Common myeloid progenitor, CD34-positive (primary cell): ENCODE measurements around the gene TNK2.
"Not testable (repeated sequence)": the region's sequence is repeated elsewhere in the genome, so short reads cannot be mapped to it uniquely, and the experiment has no call there.

Source experiments
- CTCF ChIA-PET: fragments of 350-600 bp; sonication (Branson Sonifier 250); formaldehyde crosslinking; loops from one replicate; lab custom pipeline; 2021; ENCODE audit warnings: antibody characterized with exemption; lab: Charles Lee
- POLR2A ChIA-PET: fragments of 350-600 bp; sonication (Branson Sonifier 250); formaldehyde crosslinking; loops from one replicate; lab custom pipeline; 2021; ENCODE audit warnings: antibody characterized with exemption; lab: Charles Lee
- DNase-seq, 3 donors: peaks; one replicate each; pipeline versions ENCODE4 v3.0.0 to v3.0.0-alpha.2; 2013
- H3K27ac ChIP-seq, 2 experiments: 1 replicate in 1 of 2; 2 replicates in 1 of 2; pipeline ENCODE4 v1.7.0; 2013; ENCODE audit warnings: inconsistent platforms in 2 of 2, low read length in 2 of 2, mild to moderate bottlenecking in 2 of 2, low read depth in 1 of 2, moderate library complexity in 1 of 2; ENCODE audit not compliant: severe bottlenecking in 2 of 2, insufficient read depth in 1 of 2, poor library complexity in 1 of 2
- H3K27me3 ChIP-seq, 5 experiments: replicated peaks in 2 of 5; 1 replicate in 3 of 5; 2 replicates in 2 of 5; pipeline versions ENCODE4 v1.6.1 to v1.7.0; 2013; ENCODE audit warnings: low read length in 4 of 5, mild to moderate bottlenecking in 2 of 5, moderate library complexity in 2 of 5, inconsistent platforms in 1 of 5; ENCODE audit not compliant: insufficient read depth in 5 of 5, control insufficient read depth in 4 of 5
- H3K36me3 ChIP-seq, 4 experiments: 1 replicate in 2 of 4; 2 replicates in 2 of 4; pipeline versions ENCODE4 v1.6.1 to v1.7.0; 2013; ENCODE audit warnings: low read length in 3 of 4, control low read depth in 1 of 4, mild to moderate bottlenecking in 1 of 4; ENCODE audit not compliant: control insufficient read depth in 4 of 4, insufficient read depth in 4 of 4
- H3K4me1 ChIP-seq, 4 experiments: 1 replicate in 3 of 4; 2 replicates in 1 of 4; pipeline versions ENCODE4 v1.6.1 to v1.7.1; 2013; ENCODE audit warnings: low read length in 3 of 4, mild to moderate bottlenecking in 3 of 4, control low read depth in 1 of 4, inconsistent platforms in 1 of 4, moderate library complexity in 1 of 4; ENCODE audit not compliant: control insufficient read depth in 4 of 4, insufficient read depth in 4 of 4; ENCODE audit errors: control extremely low read depth in 1 of 4
- H3K4me3 ChIP-seq, 7 experiments: 1 replicate in 4 of 7; 2 replicates in 3 of 7; pipeline versions ENCODE4 v1.5.1 to v1.7.0; 2013; ENCODE audit warnings: mild to moderate bottlenecking in 7 of 7, low read length in 6 of 7, moderate library complexity in 6 of 7, inconsistent platforms in 2 of 7, low read depth in 2 of 7, control low read depth in 1 of 7; ENCODE audit not compliant: insufficient read depth in 4 of 7, control insufficient read depth in 1 of 7; ENCODE audit errors: extremely low read depth in 1 of 7
- H3K9me3 ChIP-seq, 5 experiments: 1 replicate in 4 of 5; 2 replicates in 1 of 5; pipeline versions ENCODE4 v1.6.1 to v1.7.1; 2013; ENCODE audit warnings: low read length in 4 of 5, mild to moderate bottlenecking in 2 of 5, inconsistent platforms in 1 of 5, low read depth in 1 of 5, moderate library complexity in 1 of 5; ENCODE audit not compliant: control insufficient read depth in 4 of 5, insufficient read depth in 2 of 5; ENCODE audit errors: control extremely low read depth in 1 of 5
- WGBS: methylation state at CpG from one replicate; pipeline ENCODE4 v1.1.5; 2013; ENCODE audit not compliant: insufficient coverage; 5-methylcytosine and 5-hydroxymethylcytosine counted together

The TNK2 gene

DNA sequence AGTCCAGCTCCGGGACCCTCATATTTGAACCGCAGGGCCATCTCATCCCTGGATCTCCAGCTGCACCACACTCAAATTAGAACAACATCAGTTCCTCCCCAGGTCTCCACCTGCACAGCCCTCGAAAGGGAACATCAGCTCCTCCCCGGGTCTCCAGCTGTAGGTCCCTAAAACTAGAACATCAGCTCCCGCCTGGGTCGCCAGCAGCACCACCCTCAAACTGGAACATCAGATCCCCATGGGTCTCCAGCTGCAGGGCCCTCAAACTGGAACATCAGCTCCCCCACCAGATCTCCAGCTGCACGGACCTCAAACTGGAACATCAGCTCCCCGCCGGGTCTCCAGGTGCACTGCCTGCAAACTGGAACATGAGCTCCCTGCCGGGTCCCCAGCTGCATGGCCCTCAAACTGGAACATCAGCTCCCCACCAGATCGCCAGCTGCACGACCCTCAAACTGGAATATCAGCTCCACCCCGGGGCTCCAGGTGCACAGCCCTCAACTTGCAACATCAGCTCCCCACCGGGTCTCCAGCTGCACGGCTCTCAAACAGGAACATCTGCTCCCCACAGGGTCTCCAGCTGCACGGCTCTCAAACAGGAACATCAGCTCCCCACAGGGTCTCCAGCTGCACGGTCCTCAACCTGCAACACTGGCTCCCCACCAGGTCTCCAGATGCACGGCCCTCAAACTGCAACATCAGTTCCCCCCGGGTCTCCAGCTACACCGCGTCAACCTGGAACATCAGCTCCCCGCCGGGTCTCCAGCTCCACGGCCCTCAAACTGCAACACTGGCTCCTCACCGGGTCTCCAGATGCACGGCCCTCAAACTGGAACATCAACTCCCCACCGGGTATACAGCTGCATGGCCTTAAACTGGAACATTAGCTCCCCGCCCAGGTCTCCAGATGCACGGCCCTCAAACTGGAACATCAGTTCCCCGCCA lies 31.4 kb upstream of the TNK2 start:
- POLR2A ChIA-PET, H3K4me3 ChIP-seq, H3K27ac ChIP-seq, H3K4me1 ChIP-seq, H3K36me3 ChIP-seq, H3K27me3 ChIP-seq, H3K9me3 ChIP-seq: not testable (repeated sequence)
- 93% methylated on average over 28 of the region's 30 CpGs for WGBS
- peak in 1 of 3 donors; percentile 17 for DNase-seq
- CTCF ChIA-PET = interaction anchor here (0.9 to 1.6 kb wide), 3 partner anchors 9 to 25 kb away, joined by 3 to 4 read pairs (median 3); no protein-coding TSS in a partner anchor

DNA sequence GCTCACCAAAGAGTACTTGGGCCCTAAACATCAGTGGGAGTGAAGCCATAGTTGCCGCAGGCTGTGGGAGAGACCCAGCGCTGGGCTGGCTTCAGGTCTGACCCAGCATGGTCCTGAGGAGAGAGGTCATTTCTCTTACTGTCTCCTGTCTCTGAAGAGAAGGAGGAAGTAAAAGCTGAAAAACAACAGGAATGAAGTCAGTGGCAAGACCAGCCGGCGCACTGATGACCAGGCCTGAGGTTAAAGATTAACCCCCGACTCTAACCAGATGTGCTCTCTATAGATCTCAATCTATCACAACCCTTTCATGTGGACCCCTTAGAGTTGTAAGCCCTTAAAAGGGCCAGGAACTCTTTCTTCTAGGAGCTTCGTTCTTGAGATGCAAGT lies 24.7 kb upstream of the TNK2 start:
- H3K4me3 ChIP-seq, H3K9me3 ChIP-seq, H3K4me1 ChIP-seq, DNase-seq, H3K27ac ChIP-seq, H3K27me3 ChIP-seq, H3K36me3 ChIP-seq, POLR2A ChIA-PET: not testable (repeated sequence)
- CTCF ChIA-PET = interaction anchor here (1.1 to 1.2 kb wide), 3 partner anchors 12 to 72 kb away, joined by 3 to 4 read pairs (median 3); no protein-coding TSS in a partner anchor
- WGBS = 100% methylated on average over 5 of the region's 6 CpGs

DNA sequence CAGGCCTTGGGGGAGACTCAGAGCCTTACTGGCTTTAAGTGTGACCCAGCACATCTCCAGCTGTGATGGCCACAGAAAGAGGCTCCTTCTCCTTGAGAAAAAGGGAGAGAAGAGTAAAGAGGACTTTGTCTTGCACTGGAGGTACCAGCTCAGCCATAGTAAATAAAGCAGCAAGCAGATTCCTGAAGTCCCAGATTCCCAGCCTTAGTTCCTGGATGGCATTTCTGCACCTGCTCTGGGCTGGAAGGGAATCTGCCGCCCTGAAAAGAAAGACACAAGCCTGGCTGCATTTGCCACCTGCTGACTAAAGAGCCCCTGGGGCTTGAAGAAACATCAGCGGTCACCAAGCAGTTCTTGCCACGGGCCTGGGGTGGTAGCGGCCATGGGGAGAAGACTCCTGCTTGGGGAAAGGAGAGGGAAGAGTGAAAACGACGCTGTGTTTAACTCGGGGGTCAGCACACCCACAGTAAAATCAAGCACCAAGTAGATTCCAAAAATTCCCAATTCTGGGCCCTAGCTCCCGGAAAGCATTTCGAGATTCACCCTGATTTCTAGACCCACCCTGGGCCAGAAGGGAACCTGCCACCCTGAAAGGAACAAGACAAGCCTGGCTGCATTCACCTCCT lies 24.2 kb upstream of the TNK2 start:
- WGBS = 93% methylated on average over 8 of the region's 9 CpGs
- CTCF ChIA-PET = interaction anchor here (1.2 kb wide), 2 partner anchors 18 to 71 kb away, joined by 3 to 4 read pairs; no protein-coding TSS in a partner anchor

DNA sequence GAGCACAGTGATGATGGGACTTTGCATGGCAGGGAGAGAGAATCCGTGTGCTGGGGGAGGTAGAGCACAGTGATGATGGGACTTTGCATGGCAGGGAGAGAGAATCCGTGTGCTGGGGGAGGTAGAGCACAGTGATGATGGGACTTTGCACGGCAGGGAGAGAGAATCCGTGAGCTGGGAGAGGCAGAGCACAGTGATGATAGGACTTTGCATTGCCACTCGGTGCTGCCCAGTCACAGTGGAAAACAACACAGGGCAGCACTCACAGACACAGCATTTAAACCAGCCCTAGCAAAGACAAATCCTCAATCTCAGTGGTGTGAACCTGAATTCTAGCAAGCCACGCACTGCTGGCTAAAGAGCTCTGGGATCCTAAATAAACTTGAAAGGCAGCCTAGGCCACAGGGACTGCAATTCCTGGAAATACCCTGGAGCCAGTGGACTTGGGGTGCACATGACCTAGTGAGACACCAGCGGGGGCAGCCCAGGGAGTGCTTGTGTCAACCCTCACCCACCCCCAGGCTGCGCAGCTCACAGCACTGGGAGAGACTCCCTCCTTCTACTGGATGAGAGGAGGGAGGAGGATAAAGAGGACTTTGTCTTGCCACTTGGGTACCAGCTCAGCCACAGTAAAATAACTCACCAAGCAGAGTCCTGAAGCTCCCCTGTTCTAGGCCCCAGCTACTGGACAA lies 23.4 kb upstream of the TNK2 start:
- no peaks in the 10 kb centered on the region for H3K27me3 ChIP-seq
- DNase-seq = no peak
- H3K4me1 ChIP-seq = no peaks in the 10 kb centered on the region
- H3K27ac ChIP-seq = no peak overlapping the region
- H3K9me3 ChIP-seq = no peaks in the 10 kb centered on the region
- ChIA-PET CTCF (interaction anchor here (1.0 to 1.2 kb wide), 4 partner anchors 10 to 71 kb away, joined by 3 to 4 read pairs (median 3); no protein-coding TSS in a partner anchor), POLR2A (no interaction called here)
- WGBS = 100% methylated on average over 3 of the region's 8 CpGs
- no peak overlapping the region for H3K4me3 ChIP-seq
- H3K36me3 ChIP-seq = no peaks in the 10 kb centered on the region

More for the DNA sequence above, 24.2 kb upstream of the TNK2 start:
- no peaks in the 10 kb centered on the region for H3K4me1 ChIP-seq
- no peaks in the 10 kb centered on the region for H3K36me3 ChIP-seq
- DNase-seq = no peak
- no peak overlapping the region for H3K27ac ChIP-seq
- no peak overlapping the region for H3K4me3 ChIP-seq
- H3K27me3 ChIP-seq = no peaks in the 10 kb centered on the region
- POLR2A ChIA-PET = no interaction called here
- H3K9me3 ChIP-seq = no peaks in the 10 kb centered on the region

DNA sequence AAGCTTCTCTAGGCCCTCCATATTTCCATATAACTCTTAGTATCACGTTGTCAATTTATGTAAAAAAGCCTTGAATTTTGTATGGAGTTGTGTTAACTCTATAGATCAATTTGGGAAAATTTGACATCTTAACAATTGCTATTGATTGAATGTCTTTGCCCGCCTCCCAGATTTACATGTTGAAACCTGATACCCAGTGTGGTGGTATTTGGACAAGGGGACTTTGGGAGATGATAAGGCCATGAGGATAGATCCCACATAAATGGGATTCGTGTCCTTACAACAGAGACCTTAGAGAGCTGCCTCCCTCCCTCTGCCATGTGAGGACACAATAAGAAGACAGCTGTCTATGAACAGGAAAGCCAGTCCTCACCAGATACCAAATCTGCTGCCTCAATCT lies 21.1 kb upstream of the TNK2 start:
- no peaks in the 10 kb centered on the region for H3K27me3 ChIP-seq
- ChIA-PET CTCF (interaction anchor here (1.4 to 2.1 kb wide), 4 partner anchors 10 to 68 kb away, joined by 3 to 7 read pairs (median 4); no protein-coding TSS in a partner anchor), POLR2A (no interaction called here)
- no peaks in the 10 kb centered on the region for H3K36me3 ChIP-seq
- no peaks in the 10 kb centered on the region for H3K9me3 ChIP-seq
- WGBS = no CpG with 5 or more reads among the region's 3 CpGs
- H3K4me1 ChIP-seq = no peaks in the 10 kb centered on the region
- no peak overlapping the region for H3K27ac ChIP-seq
- no peak overlapping the region for H3K4me3 ChIP-seq
- peak in 1 of 3 donors; percentile 17 for DNase-seq

DNA sequence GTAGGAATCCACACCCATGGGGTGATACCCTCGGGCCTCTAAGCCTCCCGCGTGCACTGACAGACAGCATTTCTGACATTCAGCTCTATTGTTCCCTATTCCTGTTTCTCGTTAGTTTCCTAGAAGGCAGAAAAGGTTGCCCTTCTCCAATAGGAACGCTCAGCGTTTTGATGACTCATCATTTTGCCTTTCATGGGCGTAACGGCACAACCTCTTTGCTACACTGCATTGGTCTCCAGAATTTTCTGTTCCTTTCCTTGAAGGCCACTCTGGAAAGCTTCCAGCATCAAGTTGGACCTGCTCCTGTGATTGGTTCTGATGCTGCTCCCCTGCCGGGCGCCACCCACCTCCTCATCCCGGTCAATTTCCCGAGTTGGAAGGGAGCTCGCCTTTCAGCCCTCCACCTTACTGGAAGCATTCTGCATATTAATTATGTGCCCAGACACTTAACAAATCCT lies 13.0 kb upstream of the TNK2 start:
- no peak for DNase-seq
- ChIA-PET CTCF (interaction anchor here (1.0 to 11.3 kb wide), 5 partner anchors 10 to 71 kb away, joined by 3 to 360 read pairs (median 4); no protein-coding TSS in a partner anchor), POLR2A (no interaction called here)
- H3K27ac ChIP-seq = no peak overlapping the region
- H3K9me3 ChIP-seq = no peaks in the 10 kb centered on the region
- H3K27me3 ChIP-seq = peaks cover 0 to 1% (median 0%) of the 10 kb centered on the region in 5 experiments
- no peak overlapping the region for H3K4me3 ChIP-seq
- H3K4me1 ChIP-seq = peaks cover 0 to 9% (median 3%) of the 10 kb centered on the region in 4 experiments
- H3K36me3 ChIP-seq = no peaks in the 10 kb centered on the region
- 85% methylated on average over 13 of the region's 13 CpGs for WGBS
